ENCODE results near the gene SDR39U1.

SDR39U1 gene

DNA sequence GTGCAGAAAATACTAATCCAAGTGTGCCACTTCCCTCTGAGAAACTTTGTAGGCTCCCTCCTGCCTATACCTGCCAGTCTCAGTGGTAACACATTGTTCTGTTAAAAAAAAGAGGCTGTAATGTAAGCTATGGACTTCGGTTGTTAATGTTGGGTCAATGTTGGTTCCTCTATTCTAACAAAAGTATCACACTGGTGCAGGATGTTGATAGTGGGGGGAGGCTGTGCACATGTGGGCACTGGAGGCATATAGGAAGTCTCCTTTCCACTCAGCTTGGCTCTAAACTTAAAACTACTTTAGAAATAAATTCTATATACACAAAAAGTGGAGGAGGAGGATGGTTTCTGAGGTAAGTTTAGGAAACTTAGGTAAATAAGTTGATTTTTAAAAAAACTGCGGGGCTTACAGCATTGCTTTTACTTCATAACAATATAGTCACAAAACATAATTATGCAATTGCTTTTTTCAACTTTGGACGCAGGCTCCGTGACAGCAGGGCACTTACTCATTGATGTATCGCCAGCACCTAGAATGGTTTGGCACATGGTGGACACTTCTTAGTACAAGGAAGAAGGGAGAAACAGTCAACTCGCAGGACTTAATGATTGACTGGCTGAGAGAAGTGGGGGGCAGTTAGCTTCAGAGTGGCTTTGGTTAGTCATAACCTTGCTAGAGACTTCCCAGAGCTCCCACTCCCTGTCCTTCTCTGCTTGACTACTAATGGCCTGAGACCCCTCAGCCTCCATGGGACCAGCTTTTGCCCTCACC, 51.7 kb downstream of the SDR39U1 start:
- DNase-seq (ENCODE audit: low read depth) = no peak
